ENCODE measurements around the gene FETUB.

DNA sequence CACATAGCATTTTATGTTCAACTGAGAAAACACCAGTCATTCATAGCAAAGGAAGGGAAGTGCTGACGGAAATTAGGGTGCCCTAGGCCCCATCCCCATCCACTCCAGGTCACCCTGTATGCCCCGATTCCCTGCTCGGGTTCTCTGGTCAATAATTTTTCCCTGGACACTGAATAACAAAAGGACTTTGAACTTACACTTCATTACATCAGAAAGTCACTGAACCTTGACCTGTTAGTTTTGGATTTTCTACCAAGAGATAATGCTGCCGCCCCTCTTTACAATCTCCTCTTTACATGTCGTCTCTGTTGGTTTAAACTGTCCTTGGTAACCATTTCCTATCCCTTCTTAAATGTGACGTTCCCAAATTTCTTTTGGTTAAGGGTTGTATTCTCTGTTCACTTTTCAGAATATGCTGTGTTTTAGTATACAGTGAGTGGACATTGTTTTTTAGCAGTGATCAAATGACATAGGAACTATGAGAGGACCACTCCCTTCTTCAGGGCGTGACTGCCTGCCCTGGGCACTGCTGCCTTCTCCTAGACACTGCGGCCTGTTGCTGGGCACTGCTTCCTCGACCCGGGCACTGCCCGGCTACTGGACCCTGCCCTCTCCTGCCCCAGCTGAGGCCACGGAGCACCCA is 40.9 kb upstream of the FETUB start:
- TF ChIP-seq, protein P1, sequence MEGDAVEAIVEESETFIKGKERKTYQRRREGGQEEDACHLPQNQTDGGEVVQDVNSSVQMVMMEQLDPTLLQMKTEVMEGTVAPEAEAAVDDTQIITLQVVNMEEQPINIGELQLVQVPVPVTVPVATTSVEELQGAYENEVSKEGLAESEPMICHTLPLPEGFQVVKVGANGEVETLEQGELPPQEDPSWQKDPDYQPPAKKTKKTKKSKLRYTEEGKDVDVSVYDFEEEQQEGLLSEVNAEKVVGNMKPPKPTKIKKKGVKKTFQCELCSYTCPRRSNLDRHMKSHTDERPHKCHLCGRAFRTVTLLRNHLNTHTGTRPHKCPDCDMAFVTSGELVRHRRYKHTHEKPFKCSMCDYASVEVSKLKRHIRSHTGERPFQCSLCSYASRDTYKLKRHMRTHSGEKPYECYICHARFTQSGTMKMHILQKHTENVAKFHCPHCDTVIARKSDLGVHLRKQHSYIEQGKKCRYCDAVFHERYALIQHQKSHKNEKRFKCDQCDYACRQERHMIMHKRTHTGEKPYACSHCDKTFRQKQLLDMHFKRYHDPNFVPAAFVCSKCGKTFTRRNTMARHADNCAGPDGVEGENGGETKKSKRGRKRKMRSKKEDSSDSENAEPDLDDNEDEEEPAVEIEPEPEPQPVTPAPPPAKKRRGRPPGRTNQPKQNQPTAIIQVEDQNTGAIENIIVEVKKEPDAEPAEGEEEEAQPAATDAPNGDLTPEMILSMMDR (optimal IDR thresholded peaks at IDR 0.05 in 1 of 3, IDR thresholded peaks at IDR 0.05 in 1 of 3, conservative IDR thresholded peaks at IDR 0.05 in 1 of 3; ENCODE audit: extremely low read depth in 1 of 3, insufficient read depth in 2 of 3, low read length in 3 of 3) = no peak
- no peak for TF ChIP-seq EZH2 (IDR thresholded peaks at IDR 0.05; ENCODE audit: low read length)

All from keratinocyte (primary cell).